Bone marrow (tissue), 2 donors: ENCODE data around the gene NNT.
A peak's percentile ranks its signal among the peaks of the same experiment; 100 is the strongest.
"Not testable (repeated sequence)": the region's sequence is repeated elsewhere in the genome, so short reads cannot be mapped to it uniquely, and the experiment has no call there.

Source experiments
- DNase-seq, 2 donors: peaks; one replicate each; lab custom pipeline; 2025; lab: John Stamatoyannopoulos, UW

The NNT gene

GRCh38 chr5:43583724-43584123, 19.3 kb upstream of the NNT start:
- DNase-seq, result no peak

- DNase-seq, result no peak
Measured at GRCh38 chr5:43584166-43584699, 18.7 kb upstream of the NNT start.

- DNase-seq, result no peak
Measured at GRCh38 chr5:43588842-43589241, 14.1 kb upstream of the NNT start.

- DNase-seq, result no peak
Measured at GRCh38 chr5:43589310-43589709, 13.7 kb upstream of the NNT start.

GRCh38 chr5:43590700-43591099, 12.3 kb upstream of the NNT start:
- DNase-seq, result no peak

- DNase-seq, result no peak
Measured at GRCh38 chr5:43592363-43592762, 10.6 kb upstream of the NNT start.

GRCh38 chr5:43598927-43599326, 4.1 kb upstream of the NNT start:
- DNase-seq, result not testable (repeated sequence)

GRCh38 chr5:43601454-43602260, 1.3 kb upstream of the NNT start:
- DNase-seq, result no peak

GRCh38 chr5:43603344-43604217, 601 bp downstream of the NNT start:
- DNase-seq, result peak; percentile 54 to 89

- no peak for DNase-seq
Measured at GRCh38 chr5:43604699-43605098, 1.7 kb downstream of the NNT start.

GRCh38 chr5:43606351-43606750, 3.4 kb downstream of the NNT start:
- no peak for DNase-seq

GRCh38 chr5:43608406-43608805, 5.4 kb downstream of the NNT start:
- DNase-seq, result no peak

- DNase-seq, result no peak
Measured at GRCh38 chr5:43609752-43610151, 6.8 kb downstream of the NNT start.

- DNase-seq, result no peak
Measured at GRCh38 chr5:43613370-43613769, 10.4 kb downstream of the NNT start.

- DNase-seq, result no peak
Measured at GRCh38 chr5:43615445-43616184, 12.6 kb downstream of the NNT start.

- DNase-seq, result no peak
Measured at GRCh38 chr5:43616535-43616934, 13.6 kb downstream of the NNT start.

GRCh38 chr5:43619380-43619779, 16.4 kb downstream of the NNT start:
- DNase-seq, result no peak

GRCh38 chr5:43619911-43620310, 16.9 kb downstream of the NNT start:
- DNase-seq, result no peak

GRCh38 chr5:43620944-43621505, 18.0 kb downstream of the NNT start:
- DNase-seq, result no peak

- DNase-seq, result no peak
Measured at GRCh38 chr5:43622074-43622473, 19.1 kb downstream of the NNT start.

GRCh38 chr5:43623048-43623680, 20.2 kb downstream of the NNT start:
- DNase-seq, result no peak
